Neuronal stem cell (in vitro differentiated cells): Measurements from ENCODE around the gene PPP1R14D.
A peak's percentile ranks its signal among the peaks of the same experiment; 100 is the strongest.

Experiments
- DNase-seq: peaks from one replicate; pipeline ENCODE4 v3.0.0-alpha.2; 2013; ENCODE audit warnings: low spot score
- H2AFZ ChIP-seq: one replicate; pipeline ENCODE4 v1.6.1; 2013; ENCODE audit warnings: mild to moderate bottlenecking, low read length, inconsistent platforms
- H2AK5ac ChIP-seq: 2 replicates; pipeline ENCODE4 v1.6.1; 2013; ENCODE audit warnings: low read depth, mild to moderate bottlenecking, inconsistent platforms, low read length, moderate library complexity, mixed read lengths
- H2BK120ac ChIP-seq: 2 replicates; pipeline ENCODE4 v1.6.1; 2013; ENCODE audit warnings: low read depth, mild to moderate bottlenecking, inconsistent platforms, low read length, moderate library complexity, mixed read lengths
- H2BK12ac ChIP-seq: one replicate; pipeline ENCODE4 v1.6.1; 2013; ENCODE audit warnings: low read length, inconsistent platforms
- H2BK15ac ChIP-seq: 2 replicates; pipeline ENCODE4 v1.6.1; 2013; ENCODE audit warnings: mild to moderate bottlenecking, low read length, inconsistent platforms, mixed read lengths
- H2BK5ac ChIP-seq: one replicate; pipeline ENCODE4 v1.6.1; 2013; ENCODE audit warnings: inconsistent platforms, mild to moderate bottlenecking, low read length, moderate library complexity
- H3K14ac ChIP-seq: one replicate; pipeline ENCODE4 v1.6.1; 2013; ENCODE audit warnings: low read length, inconsistent platforms
- H3K18ac ChIP-seq: 2 replicates; pipeline ENCODE4 v1.6.1; 2013; ENCODE audit warnings: low read length, inconsistent platforms
- H3K23ac ChIP-seq: 2 replicates; pipeline ENCODE4 v1.6.1; 2013; ENCODE audit warnings: low read depth, mild to moderate bottlenecking, mixed read lengths, low read length, inconsistent platforms; ENCODE audit not compliant: poor library complexity
- H3K27ac ChIP-seq: replicated peaks from 3 replicates; pipeline ENCODE4 v1.5.1; 2013; ENCODE audit warnings: low read length, inconsistent platforms
- H3K27me3 ChIP-seq, 3 experiments: 2 replicates each; pipeline ENCODE4 v1.6.1; 2013; ENCODE audit warnings: low read length in 3 of 3, mild to moderate bottlenecking in 2 of 3, inconsistent platforms in 1 of 3, low read depth in 1 of 3, mixed read lengths in 1 of 3, moderate library complexity in 1 of 3; ENCODE audit not compliant: control insufficient read depth in 3 of 3, insufficient read depth in 3 of 3
- H3K36me3 ChIP-seq, 2 donors: replicated peaks in 1 of 2; 2 replicates each; pipeline ENCODE4 v1.6.1; 2013; ENCODE audit warnings: low read length in 2 of 2; ENCODE audit not compliant: control insufficient read depth in 2 of 2, insufficient read depth in 2 of 2
- H3K4ac ChIP-seq: 2 replicates; pipeline ENCODE4 v1.6.1; 2013; ENCODE audit warnings: inconsistent platforms, mild to moderate bottlenecking, low read length, moderate library complexity
- H3K4me1 ChIP-seq, 2 donors: 1 replicate in 1 of 2; 2 replicates in 1 of 2; pipeline ENCODE4 v1.6.1; 2013; ENCODE audit warnings: low read length in 2 of 2, low read depth in 1 of 2; ENCODE audit not compliant: control insufficient read depth in 2 of 2, insufficient read depth in 1 of 2
- H3K4me2 ChIP-seq: one replicate; pipeline ENCODE4 v1.6.1; 2013; ENCODE audit warnings: mild to moderate bottlenecking, low read length, inconsistent platforms; ENCODE audit not compliant: insufficient read depth, poor library complexity, severe bottlenecking
- H3K4me3 ChIP-seq, 2 donors: 2 replicates each; pipeline ENCODE4 v1.5.1; 2013; ENCODE audit warnings: low read length in 2 of 2, mild to moderate bottlenecking in 2 of 2, inconsistent platforms in 1 of 2, moderate library complexity in 1 of 2
- H3K79me1 ChIP-seq: one replicate; pipeline ENCODE4 v1.6.1; 2013; ENCODE audit warnings: low read depth, mild to moderate bottlenecking, inconsistent platforms, low read length, moderate library complexity
- H3K9ac ChIP-seq: one replicate; pipeline ENCODE4 v1.6.1; 2013; ENCODE audit warnings: mild to moderate bottlenecking, low read depth, low read length, inconsistent platforms; ENCODE audit not compliant: poor library complexity
- H3K9me3 ChIP-seq, 2 donors: replicated peaks in 1 of 2; 2 replicates each; pipeline versions ENCODE3 to v1.6.1; 2013; ENCODE audit warnings: low read length in 2 of 2, mild to moderate bottlenecking in 2 of 2, inconsistent platforms in 1 of 2, low read depth in 1 of 2, mixed read lengths in 1 of 2, moderate library complexity in 1 of 2; ENCODE audit not compliant: control insufficient read depth in 2 of 2, insufficient read depth in 1 of 2
- H4K8ac ChIP-seq: one replicate; pipeline ENCODE4 v1.6.1; 2013; ENCODE audit warnings: low read depth, mild to moderate bottlenecking, inconsistent platforms, low read length, moderate library complexity
- H4K91ac ChIP-seq: one replicate; pipeline ENCODE4 v1.6.1; 2013; ENCODE audit warnings: low read length, low read depth, mild to moderate bottlenecking, inconsistent platforms; ENCODE audit not compliant: poor library complexity
- WGBS, 2 donors: extraction: QIAGEN DNeasy Blood & Tissue Kit; methylation state at CpG; one replicate each; pipeline ENCODE4 v1.1.7; 2013; ENCODE audit warnings: missing lambda C conversion rate in 2 of 2, mixed read lengths in 1 of 2; ENCODE audit not compliant: insufficient read length in 2 of 2, insufficient replicate concordance in 1 of 2; ENCODE audit errors: extremely low coverage in 2 of 2; 5-methylcytosine and 5-hydroxymethylcytosine counted together

Gene PPP1R14D

GRCh38 chr15:40856746-40857145, 28.2 kb upstream of the PPP1R14D start:
- H3K4me3 ChIP-seq = no peak overlapping the region
- no peaks in the 10 kb centered on the region for H3K9me3 ChIP-seq
- DNase-seq = no peak
- H3K14ac ChIP-seq = no peak overlapping the region
- H3K27ac ChIP-seq = no peak overlapping the region
- H2AFZ ChIP-seq = peak overlapping the region; percentile 88
- no peak overlapping the region for H3K9ac ChIP-seq
- H3K4ac ChIP-seq = no peak overlapping the region
- H3K27me3 ChIP-seq = peaks cover 0 to 37% (median 0%) of the 10 kb centered on the region in 3 experiments
- no peak overlapping the region for H4K91ac ChIP-seq
- H3K36me3 ChIP-seq = no peaks in the 10 kb centered on the region
- no peak overlapping the region for H2BK120ac ChIP-seq
- H2BK15ac ChIP-seq = no peak overlapping the region
- peaks cover 1 to 2% of the 10 kb centered on the region in 2 donors for H3K4me1 ChIP-seq
- no peak overlapping the region for H3K23ac ChIP-seq
- H2AK5ac ChIP-seq = peak overlapping the region; percentile 54
- H3K4me2 ChIP-seq = no peak overlapping the region
- no peak overlapping the region for H4K8ac ChIP-seq
- H2BK5ac ChIP-seq = no peak overlapping the region
- no peak overlapping the region for H3K18ac ChIP-seq
- H3K79me1 ChIP-seq = no peaks in the 10 kb centered on the region
- no CpG with 5 or more reads among the region's 8 CpGs for WGBS, 2 donors
- no peak overlapping the region for H2BK12ac ChIP-seq

DNA sequence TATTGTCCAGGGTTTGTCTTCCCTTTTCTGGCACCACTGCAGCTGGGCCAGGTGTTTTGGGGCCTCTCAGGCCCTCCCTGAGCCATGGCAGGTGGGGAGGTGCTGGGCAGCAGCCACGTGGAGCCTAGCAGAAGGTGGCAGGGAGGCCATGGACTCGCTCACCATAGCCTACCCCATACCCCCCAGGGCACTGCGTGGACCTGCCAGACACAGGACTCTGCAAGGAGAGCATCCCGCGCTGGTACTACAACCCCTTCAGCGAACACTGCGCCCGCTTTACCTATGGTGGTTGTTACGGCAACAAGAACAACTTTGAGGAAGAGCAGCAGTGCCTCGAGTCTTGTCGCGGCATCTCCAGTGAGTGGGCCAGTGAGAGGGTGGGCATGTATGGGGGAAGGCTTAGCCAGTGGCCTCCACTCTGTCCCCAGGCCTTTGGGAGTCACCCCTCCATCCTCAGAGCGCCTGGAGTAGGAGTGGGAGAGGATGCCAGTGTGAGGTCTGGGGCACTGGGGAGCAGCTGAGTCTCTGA, 27.3 kb upstream of the PPP1R14D start:
- Histone ChIP-seq H3K14ac (no peak overlapping the region), H2BK15ac (peak overlapping the region; percentile 23), H3K79me1 (no peaks in the 10 kb centered on the region), H2AFZ (no peak overlapping the region), H2BK5ac (peak overlapping the region; percentile 17), H2BK120ac (no peak overlapping the region), H4K8ac (no peak overlapping the region), H2BK12ac (no peak overlapping the region), H3K4me3 (no peak overlapping the region), H3K4me1 (peaks cover 1 to 2% of the 10 kb centered on the region in 2 donors), H3K18ac (no peak overlapping the region), H3K4me2 (no peak overlapping the region), H3K36me3 (no peaks in the 10 kb centered on the region), H3K9me3 (no peaks in the 10 kb centered on the region), H3K23ac (peak overlapping the region; percentile 14), H3K4ac (no peak overlapping the region), H3K27ac (no peak overlapping the region), H2AK5ac (no peak overlapping the region), H4K91ac (no peak overlapping the region), H3K27me3 (peaks cover 0 to 35% (median 0%) of the 10 kb centered on the region in 3 experiments), H3K9ac (peak overlapping the region; percentile 73)
- DNase-seq = no peak
- no CpG with 5 or more reads among the region's 13 CpGs for WGBS, 2 donors

- no peak overlapping the region for H3K27ac ChIP-seq
- H3K36me3 ChIP-seq = no peaks in the 10 kb centered on the region
- no peak overlapping the region for H3K14ac ChIP-seq
- H2BK15ac ChIP-seq = no peak overlapping the region
- H3K4ac ChIP-seq = no peak overlapping the region
- H4K91ac ChIP-seq = no peak overlapping the region
- no peak overlapping the region for H3K23ac ChIP-seq
- H2AFZ ChIP-seq = no peak overlapping the region
- H2BK12ac ChIP-seq = no peak overlapping the region
- H3K9ac ChIP-seq = no peak overlapping the region
- H3K9me3 ChIP-seq = no peaks in the 10 kb centered on the region
- H2BK120ac ChIP-seq = no peak overlapping the region
- peaks cover 0 to 2% of the 10 kb centered on the region in 2 donors for H3K4me1 ChIP-seq
- H4K8ac ChIP-seq = no peak overlapping the region
- H2BK5ac ChIP-seq = no peak overlapping the region
- H3K4me2 ChIP-seq = no peak overlapping the region
- peaks cover 0 to 39% (median 0%) of the 10 kb centered on the region in 3 experiments for H3K27me3 ChIP-seq
- no peaks in the 10 kb centered on the region for H3K79me1 ChIP-seq
- WGBS, 2 donors = no CpG with 5 or more reads among the region's 10 CpGs
- H2AK5ac ChIP-seq = no peak overlapping the region
- H3K18ac ChIP-seq = no peak overlapping the region
- DNase-seq = no peak
- no peak overlapping the region for H3K4me3 ChIP-seq
Observed at GRCh38 chr15:40854161-40854560, 25.7 kb upstream of the PPP1R14D start.

DNA sequence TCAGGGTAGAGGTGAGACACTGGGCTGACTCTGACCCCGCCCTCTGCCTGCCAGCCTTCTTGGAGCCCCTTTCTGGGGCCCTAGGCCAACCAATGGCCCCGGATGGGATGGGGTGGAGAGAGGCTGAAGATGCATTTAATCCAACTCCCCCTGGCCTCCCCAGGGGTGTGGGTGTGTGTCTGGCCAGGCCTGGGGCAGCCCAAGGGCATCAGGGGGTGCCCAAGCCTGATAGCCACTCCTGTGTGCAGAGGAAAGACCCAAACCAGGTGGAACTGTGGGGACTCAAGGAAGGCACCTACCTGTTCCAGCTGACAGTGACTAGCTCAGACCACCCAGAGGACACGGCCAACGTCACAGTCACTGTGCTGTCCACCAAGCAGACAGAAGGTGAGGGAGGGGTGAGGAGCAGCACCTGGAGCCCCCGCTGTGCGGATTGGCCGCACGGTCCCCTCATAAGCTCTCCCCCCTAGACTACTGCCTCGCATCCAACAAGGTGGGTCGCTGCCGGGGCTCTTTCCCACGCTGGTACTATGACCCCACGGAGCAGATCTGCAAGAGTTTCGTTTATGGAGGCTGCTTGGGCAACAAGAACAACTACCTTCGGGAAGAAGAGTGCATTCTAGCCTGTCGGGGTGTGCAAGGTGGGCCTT, 24.9 kb upstream of the PPP1R14D start:
- H3K23ac ChIP-seq = no peak overlapping the region
- no peak overlapping the region for H3K4me2 ChIP-seq
- H3K79me1 ChIP-seq = no peaks in the 10 kb centered on the region
- no peak overlapping the region for H3K4ac ChIP-seq
- H2BK15ac ChIP-seq = no peak overlapping the region
- no peak overlapping the region for H2BK5ac ChIP-seq
- DNase-seq = no peak
- H3K27me3 ChIP-seq = peaks cover 0 to 39% (median 0%) of the 10 kb centered on the region in 3 experiments
- H3K14ac ChIP-seq = no peak overlapping the region
- no peak overlapping the region for H2AFZ ChIP-seq
- H3K36me3 ChIP-seq = no peaks in the 10 kb centered on the region
- H4K91ac ChIP-seq = no peak overlapping the region
- no peak overlapping the region for H4K8ac ChIP-seq
- no peaks in the 10 kb centered on the region for H3K9me3 ChIP-seq
- H3K27ac ChIP-seq = no peak overlapping the region
- no peak overlapping the region for H3K9ac ChIP-seq
- H2AK5ac ChIP-seq = peak overlapping the region; percentile 13
- no peak overlapping the region for H2BK12ac ChIP-seq
- no peak overlapping the region for H2BK120ac ChIP-seq
- peaks cover 0 to 2% of the 10 kb centered on the region in 2 donors for H3K4me1 ChIP-seq
- no peak overlapping the region for H3K18ac ChIP-seq
- H3K4me3 ChIP-seq = no peak overlapping the region
- no CpG with 5 or more reads among the region's 16 CpGs for WGBS, 2 donors
